Measurements from ENCODE around the gene SCN10A. TPM values are rescaled to one million over a fixed set of nuclear protein-coding genes. Genes with fewer than 3 reads are reported as not detected.

SCN10A gene
- polyA plus RNA-seq, 1 donor: not detected

DNA sequence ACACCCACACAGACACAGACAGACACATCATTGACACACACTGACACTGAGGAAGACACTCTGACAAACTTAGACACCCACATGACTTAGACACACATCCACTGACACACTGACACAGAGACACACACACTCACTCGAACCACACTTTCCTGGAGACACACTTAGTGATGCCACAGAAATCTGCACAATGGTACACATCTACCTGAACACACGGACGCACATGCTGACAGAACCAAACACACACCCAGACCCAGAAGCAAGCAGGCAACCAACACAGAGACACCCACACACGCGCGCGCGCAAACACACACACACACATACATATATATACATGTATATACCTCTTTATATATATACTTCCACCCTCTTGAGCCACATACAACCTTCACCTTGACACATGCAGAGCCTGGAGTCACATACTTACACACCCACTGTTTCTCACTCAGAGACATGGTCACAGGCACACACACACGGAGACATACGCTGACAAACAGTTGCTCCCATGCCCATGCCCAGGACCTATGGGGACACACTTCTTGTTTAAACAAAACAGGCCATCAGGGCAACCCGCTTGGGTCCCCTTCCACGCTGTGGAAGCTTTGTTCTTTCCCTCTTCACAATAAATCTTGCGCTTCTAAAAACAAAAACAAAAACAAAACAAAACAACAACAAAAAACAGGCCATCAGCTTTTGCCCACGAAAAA, 165.6 kb downstream of the SCN10A start:
- no peak for DNase-seq

GRCh38 chr3:38649500-38650247, 166.3 kb downstream of the SCN10A start, which contains the start of gene SCN5A:
SCN5A (minus strand) TSS chr3:38649687; CDS start chr3:38633307, 16,380 bp downstream.
- peak; percentile 61 for DNase-seq

GRCh38 chr3:38648659-38649499, 167.1 kb downstream of the SCN10A start:
- DNase-seq: no peak

- DNase-seq: no peak
These were observed 167.9 kb downstream of the SCN10A start for GRCh38 chr3:38648024-38648658.

- no peak for DNase-seq
These were observed 168.6 kb downstream of the SCN10A start for GRCh38 chr3:38647217-38647970.

Other genes with a start within 250 kb of the SCN10A start
- 4.1 TPM for gene SCN5A, start 166.5 kb downstream of the SCN10A start, polyA plus RNA-seq (ENCODE audit: insufficient read length)
- 4.0 TPM for gene SCN11A, start 235.7 kb upstream of the SCN10A start, polyA plus RNA-seq (ENCODE audit: insufficient read length)
- gene WDR48, start 235.8 kb upstream of the SCN10A start, polyA plus RNA-seq (ENCODE audit: insufficient read length): 37.3 TPM